Measurements from ENCODE around the gene KIAA0825.

The KIAA0825 gene

GRCh38 chr5:94433397-94434163 is 184.8 kb downstream of the KIAA0825 start:
- peak; percentile 86 to 93 for DNase-seq

GRCh38 chr5:94432499-94432898 is 185.9 kb downstream of the KIAA0825 start:
- DNase-seq: peak; percentile 74 to 80

GRCh38 chr5:94431696-94432095 is 186.7 kb downstream of the KIAA0825 start:
- DNase-seq: no peak

GRCh38 chr5:94429566-94429965 is 188.8 kb downstream of the KIAA0825 start:
- no peak for DNase-seq

- DNase-seq: no peak
Measured at GRCh38 chr5:94425396-94425795, 193.0 kb downstream of the KIAA0825 start.

GRCh38 chr5:94423411-94423810 is 195.0 kb downstream of the KIAA0825 start:
- no peak for DNase-seq

GRCh38 chr5:94422812-94423211 is 195.6 kb downstream of the KIAA0825 start:
- peak; percentile 18 to 24 for DNase-seq

GRCh38 chr5:94420885-94421284 is 197.5 kb downstream of the KIAA0825 start:
- DNase-seq: peak; percentile 33 to 66

GRCh38 chr5:94415798-94416197 is 202.6 kb downstream of the KIAA0825 start:
- DNase-seq: no peak

GRCh38 chr5:94409440-94409839 is 209.0 kb downstream of the KIAA0825 start:
- DNase-seq: no peak

GRCh38 chr5:94407023-94407422 is 211.4 kb downstream of the KIAA0825 start:
- DNase-seq: no peak

GRCh38 chr5:94403483-94403882 is 214.9 kb downstream of the KIAA0825 start:
- DNase-seq: no peak

GRCh38 chr5:94402096-94402495 is 216.3 kb downstream of the KIAA0825 start:
- no peak for DNase-seq

- no peak for DNase-seq
Measured at GRCh38 chr5:94397508-94397907, 220.9 kb downstream of the KIAA0825 start.

- DNase-seq: no peak
Measured at GRCh38 chr5:94396687-94397086, 221.7 kb downstream of the KIAA0825 start.

GRCh38 chr5:94395468-94395867 is 222.9 kb downstream of the KIAA0825 start:
- DNase-seq: no peak

- DNase-seq: no peak
Measured at GRCh38 chr5:94391996-94392395, 226.4 kb downstream of the KIAA0825 start.

- DNase-seq: no peak
Measured at GRCh38 chr5:94389515-94389899, 228.9 kb downstream of the KIAA0825 start.

- DNase-seq: no peak
Measured at GRCh38 chr5:94388773-94389514, 229.5 kb downstream of the KIAA0825 start.

- no peak for DNase-seq
Measured at GRCh38 chr5:94385767-94386166, 232.6 kb downstream of the KIAA0825 start.

- DNase-seq: no peak
Measured at GRCh38 chr5:94378062-94378461, 240.3 kb downstream of the KIAA0825 start.

GRCh38 chr5:94376672-94377345 is 241.6 kb downstream of the KIAA0825 start:
- DNase-seq: peak; percentile 55 to 58

GRCh38 chr5:94375801-94376200 is 242.6 kb downstream of the KIAA0825 start:
- no peak for DNase-seq

GRCh38 chr5:94374336-94374735 is 244.1 kb downstream of the KIAA0825 start:
- DNase-seq: no peak

All from inflammatory macrophage (primary cell).